HG02759 (cell line): ENCODE results near the gene ARHGEF19.
A peak's percentile ranks its signal among the peaks of the same experiment; 100 is the strongest.

ENCODE experiments used
- ATAC-seq: cut with Tn5 transposase; IDR thresholded peaks from one replicate; pipeline ENCODE4 v1.9.1; 2021; ENCODE audit warnings: mild to moderate bottlenecking, moderate library complexity; ENCODE audit not compliant: unreplicated experiment

ARHGEF19 gene

GRCh38 chr1:16244650-16245285 lies 32.3 kb upstream of the ARHGEF19 start:
- no peak for ATAC-seq

DNA sequence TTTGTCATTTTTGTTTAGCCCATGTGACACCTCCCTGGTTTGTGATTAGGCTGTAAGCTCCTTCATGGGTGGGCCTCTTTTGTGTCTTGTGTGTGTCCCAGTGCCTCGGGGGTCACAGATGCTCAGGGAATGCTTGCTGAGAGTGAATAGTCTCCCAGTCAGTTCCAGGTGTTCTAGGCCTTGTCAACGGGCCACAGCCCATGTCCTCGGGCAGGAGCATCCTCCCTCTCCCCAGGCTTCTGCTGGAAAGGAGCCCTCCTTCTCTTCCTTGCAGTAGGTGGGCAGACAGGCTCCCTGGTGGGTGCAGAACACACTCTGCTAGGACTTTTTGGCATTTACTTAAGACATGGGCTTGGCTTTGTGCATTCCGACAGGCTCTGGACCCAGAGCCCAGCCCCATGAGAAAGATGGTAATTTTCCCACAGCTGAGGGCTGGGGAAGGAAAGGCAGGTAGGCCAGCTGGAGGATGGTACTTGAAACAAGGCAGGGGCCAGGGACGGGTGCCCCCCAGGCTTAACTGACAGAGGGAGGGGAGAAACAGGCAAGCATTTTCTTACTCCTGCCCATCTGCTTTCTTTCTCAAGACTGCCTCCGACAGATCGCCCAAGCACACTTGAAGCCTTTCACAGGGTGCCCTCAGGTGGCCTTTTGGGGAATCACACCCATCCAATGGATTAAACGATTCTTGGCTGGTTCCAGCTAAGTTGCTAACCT lies 31.6 kb upstream of the ARHGEF19 start:
- no peak for ATAC-seq

- ATAC-seq: no peak
Measured at GRCh38 chr1:16243215-16243610, 30.8 kb upstream of the ARHGEF19 start.

- no peak for ATAC-seq
Measured at GRCh38 chr1:16242556-16243214, 30.2 kb upstream of the ARHGEF19 start.

DNA sequence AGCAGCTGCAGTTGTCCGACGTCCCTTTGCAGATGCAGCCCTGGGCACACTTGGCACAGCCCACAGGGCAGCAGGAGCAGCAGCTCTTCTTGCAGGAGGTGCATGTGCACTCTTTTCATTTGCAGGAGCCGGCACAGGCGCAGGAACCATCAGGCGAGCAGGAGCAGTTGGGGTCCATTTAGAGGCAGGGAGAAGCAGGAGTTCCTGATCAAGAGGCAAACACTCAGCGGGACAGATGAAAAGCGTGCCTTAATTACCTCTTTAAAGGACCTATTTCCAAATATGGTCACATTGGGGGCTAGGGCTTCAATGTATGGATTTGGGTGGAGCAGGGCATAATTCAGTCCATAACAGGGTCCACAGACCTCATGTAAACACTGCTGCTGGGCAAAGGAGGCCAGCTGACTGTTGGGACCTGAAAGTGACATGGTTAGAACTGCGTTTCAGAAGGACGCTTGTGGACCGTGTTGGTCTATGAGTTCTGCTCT lies 28.8 kb upstream of the ARHGEF19 start:
- ATAC-seq: no peak

DNA sequence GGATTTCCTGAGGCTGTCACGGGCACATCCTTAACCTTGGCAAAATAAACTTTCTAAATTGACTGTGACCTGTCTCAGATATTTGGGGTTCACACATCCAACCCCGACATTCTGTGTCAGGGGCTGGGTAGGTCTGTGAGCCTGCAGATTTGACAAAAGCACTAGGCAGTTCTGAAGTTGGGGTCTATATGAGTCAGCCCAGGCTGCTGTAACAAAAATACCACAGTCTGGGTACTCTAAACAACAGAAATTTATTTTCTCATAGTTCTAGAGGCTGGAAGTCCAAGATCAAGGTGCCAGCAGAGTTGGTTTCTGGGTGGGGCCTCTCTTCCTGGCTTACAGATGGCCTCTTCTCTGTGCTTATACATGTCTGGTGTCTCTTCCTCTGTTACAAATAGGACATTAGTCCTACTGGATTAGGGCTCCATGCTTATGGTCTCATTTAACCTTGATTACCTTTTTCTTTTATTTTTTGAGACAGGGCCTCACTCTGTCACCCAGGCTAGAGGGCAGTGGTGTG lies 27.6 kb upstream of the ARHGEF19 start:
- ATAC-seq: no peak

DNA sequence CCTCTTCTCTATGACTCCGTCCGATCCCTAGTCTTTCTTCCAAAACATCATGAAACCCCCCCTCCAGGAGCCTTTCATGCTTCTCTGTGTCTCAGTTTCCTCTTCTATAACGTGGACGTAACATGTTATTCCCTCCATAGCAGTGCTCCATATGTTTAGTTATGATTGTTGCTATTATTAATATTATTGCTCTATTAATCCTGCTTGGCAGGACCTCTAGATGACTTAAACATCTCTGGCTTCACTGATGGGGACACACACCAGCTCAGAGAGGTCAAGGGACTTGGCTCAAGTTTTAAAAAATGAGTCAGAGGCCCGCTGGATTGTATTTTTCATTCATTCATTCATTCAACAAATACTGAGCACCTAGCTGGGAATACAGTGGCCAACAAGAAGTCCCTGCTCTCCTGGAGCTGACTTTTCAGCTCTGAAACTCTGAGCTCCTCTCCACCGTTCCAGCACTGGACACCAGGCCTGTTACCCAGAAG lies 24.9 kb upstream of the ARHGEF19 start:
- ATAC-seq: no peak

DNA sequence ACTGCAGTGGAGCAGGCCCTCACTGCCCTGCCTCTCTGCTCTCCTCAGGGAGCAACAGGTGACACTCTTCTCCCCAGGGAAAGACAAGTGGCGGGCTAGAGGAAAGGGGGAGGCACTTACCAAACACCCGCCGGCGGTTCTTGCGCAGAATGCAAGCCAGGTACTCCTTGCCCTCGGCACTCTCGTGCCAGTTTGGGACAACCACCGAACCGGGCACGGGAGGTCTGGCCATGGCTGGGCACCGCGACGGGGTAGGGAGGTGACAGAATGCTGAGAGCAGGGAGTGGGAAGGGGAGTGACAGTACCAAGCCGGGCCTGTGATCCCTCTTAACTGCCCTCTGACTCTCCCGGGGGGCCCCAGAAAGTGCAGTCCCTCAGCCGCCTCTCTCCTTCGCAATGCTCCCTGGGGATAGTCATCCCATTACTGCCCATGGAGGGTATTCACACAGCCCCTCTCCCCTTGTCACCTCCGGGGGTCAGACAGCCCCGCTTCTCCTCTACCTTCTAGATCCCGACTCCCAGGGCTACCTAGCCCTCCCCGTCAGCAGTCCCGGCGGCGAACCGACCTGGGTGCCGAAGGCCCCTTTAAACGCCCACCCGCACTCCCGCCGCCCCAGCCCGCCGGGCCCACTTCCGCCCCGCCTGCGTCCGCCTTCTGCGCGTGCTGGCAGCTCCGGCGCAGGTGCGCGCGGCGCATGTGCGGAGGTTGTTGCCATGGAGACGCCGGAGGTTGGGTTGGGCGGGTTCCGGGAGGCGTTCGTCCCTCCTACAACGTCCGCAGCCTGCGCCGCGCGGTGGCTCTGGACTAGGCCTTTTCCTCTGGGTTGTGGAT lies 24.3 kb upstream of the ARHGEF19 start, which contains the start of gene CPLANE2:
TSS of gene CPLANE2 (minus strand) at position 673 of the 832 bp plus-strand sequence. CDS start at position 232, 441 bp downstream.
- peak; percentile 91 for ATAC-seq

DNA sequence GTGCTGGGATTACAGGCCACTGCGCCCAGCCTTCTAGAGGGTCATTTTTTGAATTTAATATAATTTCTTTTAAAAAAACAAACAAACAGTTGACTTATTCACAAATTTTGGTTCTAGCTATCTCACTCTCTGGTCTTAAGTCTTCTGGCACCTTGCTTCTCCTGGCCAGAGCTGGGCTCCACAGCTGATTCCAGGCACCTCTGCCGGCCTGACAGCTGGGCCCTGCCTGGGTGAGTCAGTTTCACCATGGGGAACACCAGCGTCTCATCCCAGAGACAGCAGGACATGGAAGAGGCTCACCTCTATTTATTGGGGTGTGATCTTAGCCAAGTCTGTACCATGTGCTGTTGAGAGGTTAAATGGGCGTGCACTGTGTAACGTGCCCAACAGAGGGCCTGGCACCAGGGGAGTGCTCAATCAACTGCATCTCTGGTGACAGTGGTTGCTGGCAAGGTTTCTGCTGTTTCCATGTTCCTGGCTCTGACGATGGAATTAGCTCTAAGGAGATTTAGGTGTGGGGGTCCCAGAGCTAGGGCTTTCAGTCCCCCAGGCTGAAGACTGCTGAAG lies 23.6 kb upstream of the ARHGEF19 start:
- peak; percentile 52 for ATAC-seq

- no peak for ATAC-seq
Measured at GRCh38 chr1:16235347-16235746, 22.9 kb upstream of the ARHGEF19 start.

DNA sequence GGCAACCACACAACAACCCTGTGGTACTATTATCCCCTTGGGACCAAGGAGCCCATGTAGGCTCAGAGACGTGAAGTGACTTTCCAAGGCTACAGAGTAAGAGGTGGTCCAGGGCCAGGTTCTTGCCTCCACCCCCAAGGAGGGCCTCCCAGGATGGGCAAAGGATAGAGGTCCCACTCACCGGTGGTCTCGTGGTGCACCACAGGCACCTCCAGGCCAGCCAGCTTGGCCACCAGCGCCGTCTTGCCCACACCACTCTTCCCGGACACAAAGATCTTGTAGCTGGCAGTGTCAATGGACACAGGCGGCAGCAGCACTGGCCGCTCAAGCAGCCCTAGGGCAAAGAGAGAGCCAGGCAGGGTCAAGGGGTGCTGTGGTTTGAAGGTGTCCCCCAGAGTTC lies 21.0 kb upstream of the ARHGEF19 start:
- ATAC-seq: no peak

GRCh38 chr1:16232316-16232710 lies 19.9 kb upstream of the ARHGEF19 start:
- ATAC-seq: no peak

DNA sequence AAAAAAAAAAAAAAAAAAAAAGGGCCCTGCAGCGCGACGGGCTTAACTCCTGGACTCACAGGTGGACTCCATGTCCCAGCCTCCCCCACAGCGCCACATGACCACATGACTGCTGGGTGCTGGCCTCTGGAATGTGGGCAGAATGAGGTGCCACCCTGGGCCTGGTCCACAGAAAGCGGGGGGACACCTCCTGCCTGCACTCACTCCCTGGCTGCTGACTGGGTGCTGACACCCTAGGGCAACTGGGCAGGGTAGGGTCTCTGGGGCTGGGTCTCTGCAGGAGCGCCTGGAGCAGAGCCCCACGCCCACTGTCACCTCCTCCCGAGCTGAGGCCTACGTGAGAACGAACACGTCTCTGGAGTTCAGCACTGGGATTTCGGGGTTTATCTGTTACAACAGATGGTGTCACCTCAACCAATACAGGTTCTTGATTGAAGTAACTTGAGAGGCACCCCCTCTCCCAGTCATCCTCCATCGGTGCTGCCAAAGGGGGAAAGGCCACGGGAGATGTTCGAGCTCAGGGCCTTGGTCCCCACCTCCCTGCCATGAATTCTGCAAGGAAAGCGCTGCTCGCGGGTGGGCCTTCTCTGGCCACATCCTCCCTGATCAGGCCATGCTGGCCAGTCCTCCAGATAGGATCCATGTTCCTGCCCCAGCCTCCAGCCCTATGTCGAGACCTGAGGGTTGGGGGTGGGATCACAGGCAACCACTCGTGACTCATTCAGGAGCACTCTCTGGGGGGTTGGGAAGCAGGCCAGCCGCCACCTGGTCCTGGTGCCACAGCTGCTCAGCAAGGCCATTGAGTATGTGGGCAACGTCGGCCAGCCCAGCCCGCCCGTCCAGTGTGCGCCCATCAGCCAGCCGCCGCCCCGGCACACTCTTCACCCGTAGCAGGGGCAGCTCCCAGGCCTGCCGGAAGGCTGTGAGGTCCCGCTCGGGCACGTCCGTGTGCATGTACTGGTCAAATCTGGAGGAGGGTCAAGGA lies 19.2 kb upstream of the ARHGEF19 start:
- ATAC-seq: no peak

GRCh38 chr1:16230744-16231143 lies 18.3 kb upstream of the ARHGEF19 start:
- no peak for ATAC-seq

- no peak for ATAC-seq
Measured at GRCh38 chr1:16229976-16230740, 17.7 kb upstream of the ARHGEF19 start.

- no peak for ATAC-seq
Measured at GRCh38 chr1:16226490-16227179, 14.2 kb upstream of the ARHGEF19 start.

DNA sequence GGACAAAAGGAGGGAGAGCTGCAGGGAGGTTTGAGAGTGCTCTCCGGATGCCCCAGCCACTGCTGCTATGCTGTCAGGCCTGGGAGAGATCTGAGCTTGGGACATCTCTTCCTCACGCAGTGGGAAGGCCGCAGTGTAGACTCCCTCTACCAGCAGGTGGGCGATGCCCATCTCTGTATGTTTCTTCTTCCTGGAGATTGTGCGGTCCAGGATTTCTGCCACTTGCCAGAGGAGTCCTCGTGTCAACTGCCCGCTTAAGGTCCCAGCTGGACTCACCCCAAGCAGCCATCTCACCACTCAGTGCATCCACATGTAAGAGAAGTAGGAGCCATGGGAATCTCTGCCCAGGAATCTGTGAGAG lies 13.7 kb upstream of the ARHGEF19 start:
- ATAC-seq: no peak

GRCh38 chr1:16224472-16224871 lies 12.0 kb upstream of the ARHGEF19 start:
- no peak for ATAC-seq
